IPS-11a (cell line): ENCODE measurements around the gene TMEM91.
"Not testable (repeated sequence)": the region's sequence is repeated elsewhere in the genome, so short reads cannot be mapped to it uniquely, and the experiment has no call there.

ENCODE experiments used
- H3K4me3 ChIP-seq: one replicate; pipeline ENCODE4 v1.5.1; 2013; ENCODE audit warnings: low read depth, low read length, control low read depth

Gene TMEM91

GRCh38 chr19:41373993-41374392, 2.3 kb upstream of the TMEM91 start:
- no peak overlapping the region for H3K4me3 ChIP-seq

GRCh38 chr19:41376998-41377365, 649 bp downstream of the TMEM91 start:
- H3K4me3 ChIP-seq = peak overlapping the region; percentile 35

- no peak overlapping the region for H3K4me3 ChIP-seq
Measured at GRCh38 chr19:41377977-41378709, 1.8 kb downstream of the TMEM91 start.

GRCh38 chr19:41381536-41381935, 5.2 kb downstream of the TMEM91 start:
- not testable (repeated sequence) for H3K4me3 ChIP-seq

- no peak overlapping the region for H3K4me3 ChIP-seq
Measured at GRCh38 chr19:41384351-41384750, 8.0 kb downstream of the TMEM91 start.

GRCh38 chr19:41386442-41386841, 10.1 kb downstream of the TMEM91 start:
- no peak overlapping the region for H3K4me3 ChIP-seq

- no peak overlapping the region for H3K4me3 ChIP-seq
Measured at GRCh38 chr19:41391618-41392017, 15.3 kb downstream of the TMEM91 start.

GRCh38 chr19:41392775-41393174, 16.4 kb downstream of the TMEM91 start:
- no peak overlapping the region for H3K4me3 ChIP-seq

- no peak overlapping the region for H3K4me3 ChIP-seq
Measured at GRCh38 chr19:41395355-41395754, 19.0 kb downstream of the TMEM91 start.

- H3K4me3 ChIP-seq = peak within 1 kb of the TSS; percentile 95
Measured at GRCh38 chr19:41397086-41398049, 21.0 kb downstream of the TMEM91 start, which contains the start of the genes BCKDHA and EXOSC5. TSS of gene BCKDHA (plus strand) at chr19:41397818. CDS start at chr19:41397828, 10 bp downstream. TSS of gene EXOSC5 (minus strand) at chr19:41397359. CDS start at chr19:41397328, 31 bp downstream.

- peak overlapping the region; percentile 87 for H3K4me3 ChIP-seq
Measured at GRCh38 chr19:41398050-41398418, 21.7 kb downstream of the TMEM91 start.

- peak overlapping the region; percentile 87 for H3K4me3 ChIP-seq
Measured at GRCh38 chr19:41398598-41398997, 22.3 kb downstream of the TMEM91 start.

GRCh38 chr19:41399091-41399490, 22.8 kb downstream of the TMEM91 start:
- no peak overlapping the region for H3K4me3 ChIP-seq

- no peak overlapping the region for H3K4me3 ChIP-seq
Measured at GRCh38 chr19:41399525-41399924, 23.2 kb downstream of the TMEM91 start.

- no peak overlapping the region for H3K4me3 ChIP-seq
Measured at GRCh38 chr19:41401483-41401882, 25.1 kb downstream of the TMEM91 start.

- H3K4me3 ChIP-seq = no peak overlapping the region
Measured at GRCh38 chr19:41402010-41402409, 25.7 kb downstream of the TMEM91 start.

- no peak overlapping the region for H3K4me3 ChIP-seq
Measured at GRCh38 chr19:41403181-41403970, 27.0 kb downstream of the TMEM91 start.

GRCh38 chr19:41405776-41406175, 29.4 kb downstream of the TMEM91 start:
- no peak overlapping the region for H3K4me3 ChIP-seq

GRCh38 chr19:41407271-41407670, 30.9 kb downstream of the TMEM91 start:
- H3K4me3 ChIP-seq = no peak overlapping the region

- no peak overlapping the region for H3K4me3 ChIP-seq
Measured at GRCh38 chr19:41408256-41408655, 31.9 kb downstream of the TMEM91 start.

- H3K4me3 ChIP-seq = not testable (repeated sequence)
Measured at GRCh38 chr19:41408846-41409245, 32.5 kb downstream of the TMEM91 start.
